Esophagus squamous epithelium (tissue), 4 donors: ENCODE data around the gene BRK1.

Experiments
- CTCF ChIP-seq, 6 experiments: fragments of 450-650 bp in 4 of 6; fragments of 200-600 bp in 2 of 6; sonication (generic) in 2 of 6; IDR thresholded peaks; one replicate each; pipeline ENCODE4 v1.5.1; 2016 to 2019; ENCODE audit warnings: antibody characterized with exemption in 6 of 6, mild to moderate bottlenecking in 4 of 6, moderate library complexity in 4 of 6
- POLR2A ChIP-seq, 4 donors: fragments of 450-650 bp; IDR thresholded peaks; one replicate each; pipeline ENCODE4 v1.6.1; 2017; ENCODE audit warnings: antibody characterized with exemption in 4 of 4, mild to moderate bottlenecking in 4 of 4, moderate library complexity in 3 of 4

- TF ChIP-seq CTCF (IDR thresholded peaks at IDR 0.05) (no peak), POLR2A (IDR thresholded peaks at IDR 0.05) (no peak)
Measured at GRCh38 chr3:10116928-10117327, 1.5 kb downstream of the BRK1 start.
